Transverse colon (tissue), 4 donors: ENCODE measurements around the gene TPD52L2. TPM values are rescaled to one million over a fixed set of nuclear protein-coding genes. Genes with fewer than 3 reads are reported as not detected.

Source experiments
- DNase-seq: peaks from one replicate; pipeline ENCODE4 v3.0.0-alpha.2; 2019
- H3K27ac ChIP-seq, 4 donors: fragments of 200-600 bp; sonication (generic); 2 replicates each; pipeline ENCODE4 v1.5.1; 2016 to 2018; ENCODE audit warnings: inconsistent platforms in 4 of 4
- H3K27me3 ChIP-seq: fragments of 200-600 bp; sonication (generic); 2 replicates; pipeline ENCODE4 v1.5.1; 2017; ENCODE audit warnings: inconsistent platforms
- H3K36me3 ChIP-seq, 4 donors: fragments of 200-600 bp; sonication (generic); 2 replicates each; pipeline ENCODE4 v1.5.1; 2017 to 2019; ENCODE audit warnings: inconsistent platforms in 4 of 4
- H3K4me1 ChIP-seq, 4 donors: fragments of 200-600 bp; sonication (generic); 2 replicates each; pipeline ENCODE4 v1.5.1; 2017 to 2020; ENCODE audit warnings: inconsistent platforms in 4 of 4
- H3K4me3 ChIP-seq, 4 donors: fragments of 200-600 bp; sonication (generic); 1 replicate in 1 of 4; 2 replicates in 3 of 4; pipeline versions ENCODE4 v1.5.1 to v1.6.1; 2017 to 2019; ENCODE audit warnings: inconsistent platforms in 4 of 4
- H3K9me3 ChIP-seq, 2 donors: fragments of 200-600 bp; sonication (generic); 2 replicates each; pipeline ENCODE4 v1.5.1; 2017 to 2019; ENCODE audit warnings: inconsistent platforms in 2 of 2
- CTCF ChIP-seq, 5 experiments: fragments of 200-600 bp in 3 of 5; fragments of 450-650 bp in 2 of 5; sonication (generic) in 3 of 5; IDR thresholded peaks; 1 replicate in 2 of 5; 2 replicates in 3 of 5; pipeline ENCODE4 v1.5.1; 2016 to 2017; ENCODE audit warnings: antibody characterized with exemption in 5 of 5, inconsistent platforms in 3 of 5, mild to moderate bottlenecking in 2 of 5, moderate library complexity in 1 of 5
- EP300 ChIP-seq: sonication (generic); formaldehyde crosslinking; IDR thresholded peaks from one replicate; pipeline ENCODE4 v1.6.1; 2017; ENCODE audit warnings: antibody characterized with exemption, low read depth
- POLR2A ChIP-seq: fragments of 450-650 bp; IDR thresholded peaks from one replicate; pipeline ENCODE4 v1.6.1; 2016; ENCODE audit warnings: antibody characterized with exemption, mild to moderate bottlenecking, moderate library complexity
- POLR2AphosphoS5 ChIP-seq, 3 donors: sonication (generic); formaldehyde crosslinking; IDR thresholded peaks; one replicate each; pipeline ENCODE4 v1.6.1; 2016; ENCODE audit warnings: antibody characterized with exemption in 3 of 3
- WGBS, 2 donors: methylation state at CpG; one replicate each; pipeline ENCODE4 v1.1.5; 2018; ENCODE audit warnings: low coverage in 1 of 2; 5-methylcytosine and 5-hydroxymethylcytosine counted together
- in situ Hi-C, 4 donors: fragments of 200-750 bp; cut with MboI; loops; one replicate each; pipeline versions ENCODE4 v1.15.0 to v1.15.1; 2017; ENCODE audit warnings: low sequenced_read_pairs in 3 of 4, low pct_ligation_motif_present in 1 of 4, low pct_unique_long_range_greater_than_20kb in 1 of 4
- intact Hi-C: fragments of 100-400 bp; cut with DNase I; formaldehyde crosslinking; loops from one replicate; pipeline ENCODE4 v1.15.1; 2023; ENCODE audit warnings: low total_unique reads
- total RNA-seq, 4 donors: library from RNA; depleted of rRNA; stranded (reverse); fragments of >200 nt; gene quantifications; one replicate each; pipeline ENCODE4 v1.1.0, GENCODE V29; 2016

TPD52L2 gene
- total RNA-seq, 4 donors from 2014 or later = 40.8 to 67.0 (median 62.6) TPM

DNA sequence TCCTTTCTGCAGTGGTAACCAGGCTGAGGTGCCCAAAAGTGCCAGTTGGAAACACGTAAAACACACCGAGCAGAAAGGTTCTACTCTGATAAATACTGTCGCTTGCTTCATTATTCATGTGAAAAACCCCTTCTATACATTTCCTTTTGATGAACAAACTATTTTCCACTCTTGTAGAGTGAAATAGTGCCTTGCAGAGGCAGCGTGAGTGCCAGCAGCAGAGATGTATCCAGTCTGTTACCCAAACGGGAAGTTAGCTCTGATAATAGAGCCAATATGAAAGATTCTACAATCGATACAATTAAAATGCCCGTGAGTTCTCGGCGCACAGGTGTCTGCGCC, 35.5 kb upstream of the TPD52L2 start:
- H3K27me3 ChIP-seq = peaks cover 64% of the 10 kb centered on the region
- intact Hi-C loops (no loop called here), in situ Hi-C loops (no loop called here)
- H3K9me3 ChIP-seq = no peaks in the 10 kb centered on the region
- peaks cover 3 to 34% (median 29%) of the 10 kb centered on the region in 4 donors for H3K4me1 ChIP-seq
- H3K4me3 ChIP-seq = peak overlapping the region in 2 of 4 donors; percentile 52 to 55
- peak overlapping the region; percentile 59 to 74 (median 68) for H3K27ac ChIP-seq
- no peaks in the 10 kb centered on the region for H3K36me3 ChIP-seq
- 19 to 50% methylated on average over 2 to 10 of the region's 10 CpGs for WGBS, 2 donors
- DNase-seq = no peak
- no peak for TF ChIP-seq POLR2AphosphoS5 (IDR thresholded peaks at IDR 0.05)
- TF ChIP-seq EP300 = no peak
- TF ChIP-seq CTCF (IDR thresholded peaks at IDR 0.05) = no peak
- TF ChIP-seq POLR2A = no peak

DNA sequence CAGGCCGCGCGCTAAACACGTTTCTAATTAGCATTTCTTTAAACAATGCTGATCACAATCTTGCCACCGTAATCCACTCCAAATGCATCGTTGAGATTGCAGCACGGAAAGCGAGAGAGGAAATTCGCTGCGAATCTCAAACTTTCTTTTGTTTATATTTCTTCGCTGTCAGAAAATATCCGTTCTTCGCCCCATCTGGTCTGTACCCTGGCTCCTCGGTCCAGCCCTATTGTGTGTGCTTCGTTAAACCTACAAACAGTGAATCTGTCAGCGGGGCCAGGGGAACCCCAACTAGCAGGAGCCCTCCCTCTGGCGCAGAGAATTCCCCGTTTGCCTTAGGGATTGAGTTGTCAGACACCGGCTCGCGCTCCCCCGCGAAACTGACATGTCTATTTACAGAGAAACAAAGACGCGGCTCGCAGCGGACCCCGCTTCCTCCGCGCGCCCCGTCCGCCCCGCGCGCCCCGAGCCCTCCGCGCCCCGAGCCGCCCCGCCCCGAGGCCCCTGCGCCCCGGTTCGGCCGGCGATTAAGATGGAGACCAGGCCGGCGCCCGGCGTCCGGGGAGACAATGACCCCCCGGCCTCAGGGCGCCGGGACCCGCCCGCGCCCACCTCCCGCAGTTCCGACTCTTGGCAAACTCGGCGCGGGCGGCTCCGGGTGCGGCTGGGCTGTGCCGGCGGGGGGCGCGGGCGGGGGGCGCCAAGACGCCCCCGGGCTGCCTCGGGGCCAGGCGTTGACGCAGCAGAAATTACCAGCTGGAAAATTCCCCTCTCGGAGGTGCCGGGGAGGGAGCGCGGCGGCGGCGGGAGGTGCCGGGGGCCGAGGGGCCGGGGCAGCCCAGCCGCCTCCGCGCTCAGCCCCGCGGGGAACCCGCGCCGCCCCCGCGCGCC, 34.9 kb upstream of the TPD52L2 start:
- WGBS, 2 donors = 2 to 3% methylated on average over 9 to 64 of the region's 99 CpGs
- peaks cover 5 to 37% (median 33%) of the 10 kb centered on the region in 4 donors for H3K4me1 ChIP-seq
- DNase-seq = no peak

DNA sequence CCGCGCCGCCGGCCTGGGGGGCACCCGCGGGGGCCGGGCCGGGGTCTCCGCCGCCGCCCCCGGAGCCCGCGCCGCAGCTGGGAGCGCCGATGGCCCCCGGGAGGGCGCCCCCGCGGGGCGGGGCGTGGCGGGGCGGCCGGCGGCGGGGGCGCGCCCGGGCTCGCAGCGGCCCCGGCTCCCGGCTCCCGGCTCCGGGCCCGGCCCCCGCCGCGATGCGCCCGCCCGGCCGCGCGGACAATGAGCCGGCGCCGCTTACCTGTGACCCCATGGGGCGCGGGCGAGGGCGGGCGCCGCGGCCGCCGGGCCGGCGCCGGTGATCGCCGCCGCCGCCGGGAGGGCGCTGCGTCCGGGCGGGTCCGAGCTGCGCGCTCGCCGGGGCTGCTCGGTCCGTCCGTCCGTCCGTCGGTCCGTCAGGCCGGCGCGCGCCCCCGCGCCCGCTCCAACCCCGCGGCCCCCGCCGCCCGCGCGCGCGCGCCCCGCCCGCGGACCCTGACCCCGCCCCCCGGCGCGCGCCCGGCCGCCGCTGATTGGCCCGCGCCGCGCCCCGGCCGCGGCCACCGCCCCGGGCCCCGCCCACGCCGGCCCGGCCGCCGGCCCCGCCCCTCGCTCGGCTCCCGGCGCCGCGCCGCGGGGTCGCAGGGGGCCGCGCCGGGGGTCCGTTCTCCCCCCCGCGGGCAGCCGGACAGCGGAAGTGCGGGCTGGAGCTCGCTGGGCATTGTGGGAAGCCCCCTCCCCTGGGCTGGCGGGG, 34.1 kb upstream of the TPD52L2 start, which contains the start of gene ZBTB46:
Gene ZBTB46, minus strand, starts transcription at position 424 of the 748 bp plus-strand sequence. CDS start 40,507 bp downstream, outside the sequence.
- H3K36me3 ChIP-seq = no peaks in the 10 kb centered on the region
- peaks cover 5 to 37% (median 34%) of the 10 kb centered on the region in 4 donors for H3K4me1 ChIP-seq
- peak within 1 kb of the TSS; percentile 34 to 56 (median 54) for H3K4me3 ChIP-seq
- TF ChIP-seq POLR2A (no peak), EP300 (no peak), CTCF (IDR thresholded peaks at IDR 0.05) (no peak), POLR2AphosphoS5 (IDR thresholded peaks at IDR 0.05) (no peak)
- H3K9me3 ChIP-seq = no peaks in the 10 kb centered on the region
- H3K27ac ChIP-seq = peak within 1 kb of the TSS; percentile 59 to 74 (median 68)
- in situ Hi-C loops (no loop called here), intact Hi-C loops (no loop called here)
- peak; percentile 66 for DNase-seq
- H3K27me3 ChIP-seq = peaks cover 56% of the 10 kb centered on the region
- WGBS, 2 donors = 3% methylated on average over 6 of the region's 147 CpGs; no CpG with 5 or more reads in 1 of the 2 donors

More for the DNA sequence above, 34.9 kb upstream of the TPD52L2 start:
- intact Hi-C loops (no loop called here), in situ Hi-C loops (no loop called here)
- Histone ChIP-seq H3K27ac (peak overlapping the region; percentile 59 to 74 (median 68)), H3K36me3 (no peaks in the 10 kb centered on the region), H3K27me3 (peaks cover 64% of the 10 kb centered on the region), H3K4me3 (peak overlapping the region; percentile 32 to 55 (median 50)), H3K9me3 (no peaks in the 10 kb centered on the region)
- no peak for TF ChIP-seq POLR2A
- no peak for TF ChIP-seq EP300
- TF ChIP-seq POLR2AphosphoS5 (IDR thresholded peaks at IDR 0.05) = peak in 1 of 3 donors; percentile 24
- TF ChIP-seq CTCF (IDR thresholded peaks at IDR 0.05) = no peak

GRCh38 chr20:63831646-63831992, 33.5 kb upstream of the TPD52L2 start:
- in situ Hi-C loops (no loop called here), intact Hi-C loops (no loop called here)
- no peak for DNase-seq
- Histone ChIP-seq H3K27me3 (peaks cover 52% of the 10 kb centered on the region), H3K4me1 (peaks cover 5 to 37% (median 34%) of the 10 kb centered on the region in 4 donors), H3K27ac (peak overlapping the region; percentile 49 to 70 (median 55)), H3K4me3 (peak overlapping the region; percentile 34 to 56 (median 50)), H3K36me3 (no peaks in the 10 kb centered on the region), H3K9me3 (no peaks in the 10 kb centered on the region)
- TF ChIP-seq EP300 (no peak), CTCF (IDR thresholded peaks at IDR 0.05) (no peak), POLR2A (no peak), POLR2AphosphoS5 (IDR thresholded peaks at IDR 0.05) (no peak)
- no CpG with 5 or more reads among the region's 55 CpGs for WGBS, 2 donors
